ENCODE measurements around the gene PRDM4. TPM values are rescaled to one million over a fixed set of nuclear protein-coding genes. Genes with fewer than 3 reads are reported as not detected.

PRDM4 gene
- total RNA-seq, 1 experiment from 2014 or later = 45.8 TPM

GRCh38 chr12:107780298-107780697 is 19.4 kb upstream of the PRDM4 start:
- no peak overlapping the region for H3K27ac Mint-ChIP-seq (ENCODE audit: low read depth, unreplicated experiment)
- no peak for TF ChIP-seq CTCF (IDR thresholded peaks at IDR 0.05; ENCODE audit: unreplicated experiment)
- BruUV-seq (replicated peaks) = no TSS peak
- peaks cover 32% of the 10 kb centered on the region for H3K27me3 Mint-ChIP-seq (ENCODE audit: insufficient read depth, unreplicated experiment)
- ChIA-PET POLR2A (no interaction called here), CTCF (no interaction called here)
- H3K4me3 Mint-ChIP-seq (ENCODE audit: unreplicated experiment) = no peak overlapping the region
- DNase-seq (ENCODE audit: unreplicated experiment) = no peak
- intact Hi-C loops (cut with micrococcal nuclease) = no loop called here
- no peaks in the 10 kb centered on the region for H3K9me3 Mint-ChIP-seq (ENCODE audit: unreplicated experiment)
- H3K4me1 Mint-ChIP-seq (ENCODE audit: insufficient read depth, unreplicated experiment) = no peaks in the 10 kb centered on the region
- H3K36me3 Mint-ChIP-seq (ENCODE audit: insufficient read depth, unreplicated experiment) = no peaks in the 10 kb centered on the region

- POLR2A ChIA-PET = no interaction called here
- Mint-ChIP-seq H3K4me1 (ENCODE audit: insufficient read depth, unreplicated experiment) (no peaks in the 10 kb centered on the region), H3K9me3 (ENCODE audit: unreplicated experiment) (no peaks in the 10 kb centered on the region), H3K27me3 (ENCODE audit: insufficient read depth, unreplicated experiment) (peaks cover 41% of the 10 kb centered on the region), H3K27ac (ENCODE audit: low read depth, unreplicated experiment) (no peak overlapping the region), H3K36me3 (ENCODE audit: insufficient read depth, unreplicated experiment) (no peaks in the 10 kb centered on the region), H3K4me3 (ENCODE audit: unreplicated experiment) (no peak overlapping the region)
- CTCF ChIA-PET = interaction anchor here (0.6 to 0.8 kb wide), 2 partner anchors 8 to 10 kb away, joined by 3 to 4 read pairs; no protein-coding TSS in a partner anchor
- TF ChIP-seq CTCF (IDR thresholded peaks at IDR 0.05; ENCODE audit: unreplicated experiment) = no peak
- no peak for DNase-seq (ENCODE audit: unreplicated experiment)
- intact Hi-C loops (cut with micrococcal nuclease) = no loop called here
- BruUV-seq (replicated peaks) = no TSS peak
These were observed 18.3 kb upstream of the PRDM4 start for GRCh38 chr12:107779077-107779831.

GRCh38 chr12:107778383-107779025 is 17.6 kb upstream of the PRDM4 start:
- Mint-ChIP-seq H3K4me3 (ENCODE audit: unreplicated experiment) (no peak overlapping the region), H3K4me1 (ENCODE audit: insufficient read depth, unreplicated experiment) (no peaks in the 10 kb centered on the region), H3K27me3 (ENCODE audit: insufficient read depth, unreplicated experiment) (peaks cover 48% of the 10 kb centered on the region), H3K9me3 (ENCODE audit: unreplicated experiment) (no peaks in the 10 kb centered on the region), H3K36me3 (ENCODE audit: insufficient read depth, unreplicated experiment) (no peaks in the 10 kb centered on the region), H3K27ac (ENCODE audit: low read depth, unreplicated experiment) (no peak overlapping the region)
- no peak for DNase-seq (ENCODE audit: unreplicated experiment)
- ChIA-PET POLR2A (no interaction called here), CTCF (interaction anchor here (0.8 kb wide), 1 partner anchor 10 kb away, joined by 4 read pairs; no protein-coding TSS in a partner anchor)
- no TSS peak for BruUV-seq (replicated peaks)
- intact Hi-C loops (cut with micrococcal nuclease) = no loop called here
- TF ChIP-seq CTCF (IDR thresholded peaks at IDR 0.05; ENCODE audit: unreplicated experiment) = no peak

- TF ChIP-seq CTCF (IDR thresholded peaks at IDR 0.05; ENCODE audit: unreplicated experiment) = no peak
- no peaks in the 10 kb centered on the region for H3K4me1 Mint-ChIP-seq (ENCODE audit: insufficient read depth, unreplicated experiment)
- ChIA-PET CTCF (no interaction called here), POLR2A (no interaction called here)
- H3K27me3 Mint-ChIP-seq (ENCODE audit: insufficient read depth, unreplicated experiment) = peaks cover 59% of the 10 kb centered on the region
- no peak overlapping the region for H3K27ac Mint-ChIP-seq (ENCODE audit: low read depth, unreplicated experiment)
- DNase-seq (ENCODE audit: unreplicated experiment) = no peak
- no peaks in the 10 kb centered on the region for H3K36me3 Mint-ChIP-seq (ENCODE audit: insufficient read depth, unreplicated experiment)
- H3K9me3 Mint-ChIP-seq (ENCODE audit: unreplicated experiment) = no peaks in the 10 kb centered on the region
- intact Hi-C loops (cut with micrococcal nuclease) = no loop called here
- BruUV-seq (replicated peaks) = no TSS peak
- H3K4me3 Mint-ChIP-seq (ENCODE audit: unreplicated experiment) = no peak overlapping the region
These were observed 15.2 kb upstream of the PRDM4 start for GRCh38 chr12:107776171-107776570.
